PC-9 (cell line): ENCODE measurements around the gene MDP1. TPM values are rescaled to one million over a fixed set of nuclear protein-coding genes. Genes with fewer than 3 reads are reported as not detected.

Experiments
- BruUV-seq: library from RNA; stranded (reverse); fragments of 400-500 nt; replicated peaks from 2 replicates; lab custom pipeline; 2021; lab: Mats Ljungman, UMichigan
- CTCF ChIA-PET: fragments of 300-600 bp; sonication (Branson Sonifier 250); formaldehyde crosslinking; loops from one replicate; lab custom pipeline; 2022; ENCODE audit warnings: antibody characterized with exemption; lab: Charles Lee
- POLR2A ChIA-PET: fragments of 300-600 bp; sonication (Branson Sonifier 250); formaldehyde crosslinking; loops from one replicate; lab custom pipeline; 2022; ENCODE audit warnings: antibody characterized with exemption; ENCODE audit not compliant: unreplicated experiment; lab: Charles Lee
- DNase-seq, 2 experiments: peaks; one replicate each; pipeline versions ENCODE4 v3.0.0 to v3.0.0-alpha.2; 2015 to 2022; ENCODE audit warnings: mixed read lengths in 1 of 2
- H2AFZ ChIP-seq: fragments of 200-600 bp; sonication (generic); 2 replicates; pipeline ENCODE4 v1.8.1; 2017; ENCODE audit warnings: antibody characterized with exemption
- H3F3A ChIP-seq: fragments of 200-600 bp; sonication (generic); 2 replicates; pipeline ENCODE4 v1.8.1; 2017; ENCODE audit warnings: antibody characterized with exemption, mild to moderate bottlenecking, low read depth; ENCODE audit not compliant: insufficient read depth
- H3K27ac ChIP-seq: fragments of 200-600 bp; sonication (generic); 2 replicates; pipeline ENCODE4 v1.6.1; 2016; ENCODE audit warnings: mixed run types
- H3K27me3 ChIP-seq: fragments of 200-600 bp; sonication (generic); 2 replicates; pipeline ENCODE4 v1.6.1; 2016; ENCODE audit warnings: low read depth, mixed run types; ENCODE audit not compliant: insufficient read depth
- H3K36me3 ChIP-seq: fragments of 200-600 bp; sonication (generic); 2 replicates; pipeline ENCODE4 v1.6.1; 2016; ENCODE audit warnings: low read depth, mixed run types
- H3K4me1 ChIP-seq: fragments of 200-600 bp; sonication (generic); replicated peaks from 2 replicates; pipeline ENCODE4 v1.6.1; 2016; ENCODE audit warnings: mixed run types; ENCODE audit not compliant: insufficient read depth
- H3K4me2 ChIP-seq: fragments of 200-600 bp; sonication (generic); 2 replicates; pipeline ENCODE4 v1.6.1; 2017; ENCODE audit warnings: mixed run types
- H3K4me3 ChIP-seq: fragments of 200-600 bp; sonication (generic); 2 replicates; pipeline ENCODE4 v1.6.1; 2016; ENCODE audit warnings: mixed run types
- H3K79me2 ChIP-seq: fragments of 200-600 bp; sonication (generic); 2 replicates; pipeline ENCODE4 v1.6.1; 2017; ENCODE audit warnings: low read depth, mixed run types
- H3K9me2 ChIP-seq: fragments of 200-600 bp; sonication (generic); 2 replicates; pipeline ENCODE4 v1.8.1; 2017; ENCODE audit warnings: mild to moderate bottlenecking; ENCODE audit not compliant: insufficient read depth
- H3K9me3 ChIP-seq: fragments of 200-600 bp; sonication (generic); 2 replicates; pipeline ENCODE4 v1.8.1; 2016; ENCODE audit warnings: low read depth; ENCODE audit not compliant: insufficient read depth
- H4K20me1 ChIP-seq: fragments of 200-600 bp; sonication (generic); 2 replicates; pipeline ENCODE4 v1.8.1; 2017; ENCODE audit not compliant: insufficient read depth
- EZH2 ChIP-seq: fragments of 200-600 bp; sonication (generic); IDR thresholded peaks from 2 replicates; pipeline ENCODE4 v1.8.0; 2017; ENCODE audit warnings: antibody characterized with exemption, low read depth
- intact Hi-C: fragments of 100-400 bp; cut with micrococcal nuclease; formaldehyde crosslinking; loops from one replicate; pipeline ENCODE4 v1.10.0; 2022; ENCODE audit not compliant: unreplicated experiment
- total RNA-seq: library from RNA; stranded (reverse); gene quantifications from 2 replicates; pipeline ENCODE4 v1.2.3, GENCODE V29; 2021
- TF ChIP-seq, protein P1 (sequence below): fragments of 200-600 bp; sonication (generic); conservative IDR thresholded peaks from 2 replicates; pipeline ENCODE4 v1.6.1; 2017; ENCODE audit warnings: mixed run types, antibody characterized with exemption, mild to moderate bottlenecking, moderate library complexity

Gene MDP1
- total RNA-seq, 1 experiment from 2014 or later: 8.7 TPM

DNA sequence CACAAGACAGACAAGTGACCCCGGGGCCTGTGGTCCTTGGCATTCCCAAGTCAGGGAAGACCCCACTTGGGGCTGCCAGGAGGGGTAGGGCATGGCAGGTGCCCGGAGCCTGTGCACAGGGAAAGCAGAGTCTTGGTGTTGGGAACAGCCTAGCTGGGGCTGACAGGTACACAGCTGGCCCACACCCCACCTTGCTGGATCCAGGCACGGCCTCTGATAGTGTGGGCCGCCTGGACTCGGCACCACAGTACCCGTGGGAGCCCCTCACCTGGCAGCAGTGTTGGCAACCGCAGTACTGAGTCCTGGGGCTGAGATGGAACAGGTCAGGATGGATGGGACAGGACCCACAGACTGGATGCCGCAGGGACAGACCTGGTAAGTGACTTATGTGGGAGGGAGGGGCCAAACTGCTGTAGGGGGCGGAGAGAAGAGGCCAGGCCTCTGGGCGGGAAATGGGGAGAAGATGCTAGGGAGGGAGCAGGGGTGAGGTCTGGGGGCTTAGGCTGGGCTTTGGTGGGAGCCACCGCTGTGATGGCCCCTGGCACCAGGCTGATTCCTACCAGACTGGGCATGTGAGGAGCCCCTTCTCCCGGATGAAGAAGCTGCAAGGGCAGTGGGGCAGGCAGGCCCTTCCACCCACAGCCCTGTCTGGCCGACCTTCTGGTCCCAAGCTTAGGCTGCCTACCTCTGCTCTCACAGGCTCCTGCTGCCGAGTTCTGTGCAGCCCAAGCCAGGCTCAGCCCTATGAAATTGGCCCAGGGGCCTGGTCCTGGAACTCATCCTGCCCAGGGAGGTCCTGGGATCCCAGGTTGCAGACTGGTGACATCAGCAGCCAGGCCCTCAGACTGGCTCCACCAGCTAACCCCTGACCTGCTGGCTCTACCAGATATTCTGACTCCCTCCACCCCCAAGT, 47.2 kb upstream of the MDP1 start, which contains the start of gene TGM1:
TSS of gene TGM1 (minus strand) at position 357 of the 913 bp plus-strand sequence. CDS start 825 bp downstream, outside the sequence.
- Histone ChIP-seq H3K36me3 (no peaks in the 10 kb centered on the region), H3K79me2 (no peaks in the 10 kb centered on the region), H3K9me3 (no peaks in the 10 kb centered on the region), H2AFZ (no peak within 1 kb of the TSS), H3K4me1 (no peaks in the 10 kb centered on the region), H3K27ac (no peak within 1 kb of the TSS), H3F3A (no peaks in the 10 kb centered on the region), H3K27me3 (no peaks in the 10 kb centered on the region), H3K4me3 (no peak within 1 kb of the TSS), H3K9me2 (no peaks in the 10 kb centered on the region), H3K4me2 (no peak within 1 kb of the TSS), H4K20me1 (no peaks in the 10 kb centered on the region)
- no TSS peak for BruUV-seq
- intact Hi-C loops: no loop called here
- DNase-seq: peak in 1 of 2 experiments; percentile 29
- CTCF ChIA-PET: interaction anchor here (1.2 kb wide), 1 partner anchor 11 kb away, joined by 3 read pairs; no protein-coding TSS in a partner anchor
- TF ChIP-seq, protein P1, sequence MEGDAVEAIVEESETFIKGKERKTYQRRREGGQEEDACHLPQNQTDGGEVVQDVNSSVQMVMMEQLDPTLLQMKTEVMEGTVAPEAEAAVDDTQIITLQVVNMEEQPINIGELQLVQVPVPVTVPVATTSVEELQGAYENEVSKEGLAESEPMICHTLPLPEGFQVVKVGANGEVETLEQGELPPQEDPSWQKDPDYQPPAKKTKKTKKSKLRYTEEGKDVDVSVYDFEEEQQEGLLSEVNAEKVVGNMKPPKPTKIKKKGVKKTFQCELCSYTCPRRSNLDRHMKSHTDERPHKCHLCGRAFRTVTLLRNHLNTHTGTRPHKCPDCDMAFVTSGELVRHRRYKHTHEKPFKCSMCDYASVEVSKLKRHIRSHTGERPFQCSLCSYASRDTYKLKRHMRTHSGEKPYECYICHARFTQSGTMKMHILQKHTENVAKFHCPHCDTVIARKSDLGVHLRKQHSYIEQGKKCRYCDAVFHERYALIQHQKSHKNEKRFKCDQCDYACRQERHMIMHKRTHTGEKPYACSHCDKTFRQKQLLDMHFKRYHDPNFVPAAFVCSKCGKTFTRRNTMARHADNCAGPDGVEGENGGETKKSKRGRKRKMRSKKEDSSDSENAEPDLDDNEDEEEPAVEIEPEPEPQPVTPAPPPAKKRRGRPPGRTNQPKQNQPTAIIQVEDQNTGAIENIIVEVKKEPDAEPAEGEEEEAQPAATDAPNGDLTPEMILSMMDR: no peak
- TF ChIP-seq EZH2: no peak
- POLR2A ChIA-PET: no interaction called here

DNA sequence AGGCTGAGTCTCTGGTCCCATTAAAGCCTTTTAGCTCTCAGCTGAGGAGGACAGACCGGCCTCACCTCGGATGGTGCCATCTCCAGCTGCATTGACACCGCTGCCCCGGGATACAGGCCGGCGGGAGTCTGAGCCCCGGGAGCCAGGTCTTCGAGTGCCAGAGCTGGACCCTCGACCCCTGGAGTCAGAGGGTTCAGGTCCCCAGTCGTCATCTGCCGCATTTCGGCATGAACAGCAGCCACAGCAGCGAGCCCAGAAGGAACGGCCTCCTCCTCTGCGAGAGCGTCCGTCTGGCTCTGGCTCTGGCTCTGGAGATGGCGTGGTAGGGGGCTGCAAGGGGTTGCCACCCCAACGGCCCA, 46.1 kb upstream of the MDP1 start:
- Histone ChIP-seq H4K20me1 (no peaks in the 10 kb centered on the region), H3K79me2 (no peaks in the 10 kb centered on the region), H3K9me2 (no peaks in the 10 kb centered on the region), H3K4me2 (no peak overlapping the region), H3K4me1 (no peaks in the 10 kb centered on the region), H3K9me3 (no peaks in the 10 kb centered on the region), H3K4me3 (no peak overlapping the region), H3K27me3 (no peaks in the 10 kb centered on the region), H3K36me3 (no peaks in the 10 kb centered on the region), H3F3A (no peaks in the 10 kb centered on the region), H2AFZ (no peak overlapping the region), H3K27ac (no peak overlapping the region)
- POLR2A ChIA-PET: no interaction called here
- intact Hi-C loops: no loop called here
- DNase-seq: no peak
- no TSS peak for BruUV-seq
- CTCF ChIA-PET: no interaction called here
- no peak for TF ChIP-seq EZH2
- TF ChIP-seq, protein P1: no peak

DNA sequence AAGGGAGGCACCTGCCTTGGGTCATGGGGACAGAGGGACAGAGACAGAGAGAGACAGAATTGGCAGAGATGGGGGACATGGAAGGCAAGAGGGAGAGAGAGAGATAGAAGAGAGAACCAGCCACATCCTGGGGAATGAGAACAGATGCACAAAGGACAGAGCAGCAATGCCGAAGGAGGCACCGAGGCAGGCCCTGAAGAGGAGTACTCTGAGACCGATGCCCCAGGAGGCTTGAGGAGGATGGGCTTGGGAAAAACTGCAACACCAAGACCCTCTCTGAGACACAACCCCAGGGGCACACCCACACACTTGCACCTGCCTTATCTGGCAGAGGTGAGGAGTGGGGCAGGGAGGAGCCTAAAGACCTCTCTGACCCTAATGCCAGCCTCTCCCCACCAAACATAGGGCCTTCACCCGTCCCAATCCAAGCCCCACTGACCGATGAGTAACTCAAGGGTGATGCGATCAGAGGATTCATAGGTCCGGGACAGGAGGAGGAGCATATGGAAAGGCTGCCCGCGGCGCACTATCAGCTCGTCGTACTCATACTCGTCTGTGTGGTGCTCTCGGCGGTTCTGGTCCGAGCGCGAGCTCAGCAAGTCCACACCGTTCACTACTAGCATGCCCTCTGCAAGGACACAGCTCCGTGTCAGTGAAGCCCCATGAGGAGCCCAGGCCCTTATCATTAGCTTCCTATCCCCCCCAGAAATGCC, 45.5 kb upstream of the MDP1 start:
- Histone ChIP-seq H3K9me2 (no peaks in the 10 kb centered on the region), H3K4me1 (no peaks in the 10 kb centered on the region), H4K20me1 (no peaks in the 10 kb centered on the region), H3K79me2 (no peaks in the 10 kb centered on the region), H3K27ac (no peak overlapping the region), H2AFZ (no peak overlapping the region), H3F3A (no peaks in the 10 kb centered on the region), H3K4me2 (no peak overlapping the region), H3K4me3 (no peak overlapping the region), H3K36me3 (no peaks in the 10 kb centered on the region), H3K27me3 (no peaks in the 10 kb centered on the region), H3K9me3 (no peaks in the 10 kb centered on the region)
- no TSS peak for BruUV-seq
- intact Hi-C loops: no loop called here
- DNase-seq: no peak
- POLR2A ChIA-PET: no interaction called here
- TF ChIP-seq, protein P1: no peak
- no peak for TF ChIP-seq EZH2
- CTCF ChIA-PET: no interaction called here
